ENCODE results near the gene ABCA2. TPM values are rescaled to one million over a fixed set of nuclear protein-coding genes. Genes with fewer than 3 reads are reported as not detected.
"Not testable (repeated sequence)": the region's sequence is repeated elsewhere in the genome, so short reads cannot be mapped to it uniquely, and the experiment has no call there.

The ABCA2 gene
- total RNA-seq, 2 donors from 2014 or later, result 120 to 131 TPM

GRCh38 chr9:137035507-137035834, 7.4 kb upstream of the ABCA2 start:
- no peak for DNase-seq

GRCh38 chr9:137034709-137035506, 6.9 kb upstream of the ABCA2 start:
- Mint-ChIP-seq H3K27ac (peak overlapping the region; percentile 85), H3K4me1 (peaks cover 28% of the 10 kb centered on the region), H3K27me3 (no peaks in the 10 kb centered on the region), H3K4me3 (peak overlapping the region; percentile 87), H3K36me3 (ENCODE audit: low read depth) (no peaks in the 10 kb centered on the region)
- ATAC-seq (peak; percentile 79), DNase-seq (peak; percentile 79 to 86 (median 80))
- H3K9me3 ChIP-seq (ENCODE audit: control insufficient read depth, low read length, poor library complexity, severe bottlenecking), result no peaks in the 10 kb centered on the region

More at GRCh38 chr9:137035507-137035834, 7.4 kb upstream of the ABCA2 start:
- Mint-ChIP-seq H3K4me3 (peak overlapping the region; percentile 87), H3K36me3 (ENCODE audit: low read depth) (no peaks in the 10 kb centered on the region), H3K27me3 (no peaks in the 10 kb centered on the region), H3K27ac (peak overlapping the region; percentile 85), H3K4me1 (peaks cover 25% of the 10 kb centered on the region)
- H3K9me3 ChIP-seq (ENCODE audit: control insufficient read depth, low read length, poor library complexity, severe bottlenecking), result no peaks in the 10 kb centered on the region
- ATAC-seq, result no peak

GRCh38 chr9:137034039-137034708, 6.1 kb upstream of the ABCA2 start:
- ATAC-seq (no peak), DNase-seq (no peak)
- peaks cover 34% of the 10 kb centered on the region for H3K4me1 Mint-ChIP-seq
- H3K27me3 Mint-ChIP-seq, result no peaks in the 10 kb centered on the region
- no peaks in the 10 kb centered on the region for H3K36me3 Mint-ChIP-seq (ENCODE audit: low read depth)
- H3K4me3 Mint-ChIP-seq, result peak overlapping the region; percentile 87
- peak overlapping the region; percentile 85 for H3K27ac Mint-ChIP-seq
- H3K9me3 ChIP-seq (ENCODE audit: control insufficient read depth, low read length, poor library complexity, severe bottlenecking), result no peaks in the 10 kb centered on the region

GRCh38 chr9:137033481-137033880, 5.4 kb upstream of the ABCA2 start:
- not testable (repeated sequence) for H3K27me3 Mint-ChIP-seq

GRCh38 chr9:137032858-137033257, 4.8 kb upstream of the ABCA2 start:
- no peaks in the 10 kb centered on the region for H3K27me3 Mint-ChIP-seq
- no peaks in the 10 kb centered on the region for H3K9me3 ChIP-seq (ENCODE audit: control insufficient read depth, low read length, poor library complexity, severe bottlenecking)
- peak in 2 of 3 donors; percentile 38 to 41 for DNase-seq
- peak overlapping the region; percentile 79 for H3K4me3 Mint-ChIP-seq
- peaks cover 35% of the 10 kb centered on the region for H3K4me1 Mint-ChIP-seq
- peak; percentile 35 for ATAC-seq
- H3K27ac Mint-ChIP-seq, result peak overlapping the region; percentile 62
- no peaks in the 10 kb centered on the region for H3K36me3 Mint-ChIP-seq (ENCODE audit: low read depth)

More at GRCh38 chr9:137033481-137033880, 5.4 kb upstream of the ABCA2 start:
- H3K4me3 Mint-ChIP-seq, result peak overlapping the region; percentile 79
- peaks cover 35% of the 10 kb centered on the region for H3K4me1 Mint-ChIP-seq
- not testable (repeated sequence) for H3K9me3 ChIP-seq (ENCODE audit: control insufficient read depth, low read length, poor library complexity, severe bottlenecking); H3K36me3 Mint-ChIP-seq (ENCODE audit: low read depth); DNase-seq; ATAC-seq
- H3K27ac Mint-ChIP-seq, result peak overlapping the region; percentile 62

- Mint-ChIP-seq H3K4me1 (peaks cover 38% of the 10 kb centered on the region), H3K4me3 (peak within 1 kb of the TSS; percentile 94), H3K36me3 (ENCODE audit: low read depth) (no peaks in the 10 kb centered on the region), H3K27ac (peak within 1 kb of the TSS; percentile 87), H3K27me3 (no peaks in the 10 kb centered on the region)
- DNase-seq (peak in 1 of 3 donors; percentile 35), ATAC-seq (peak; percentile 14)
- no peaks in the 10 kb centered on the region for H3K9me3 ChIP-seq (ENCODE audit: control insufficient read depth, low read length, poor library complexity, severe bottlenecking)
These were observed 4.0 kb upstream of the ABCA2 start, which contains the start of gene FUT7 for GRCh38 chr9:137031904-137032640. Gene FUT7, minus strand, starts transcription at chr9:137032088. Its CDS starts 97 bp downstream, at chr9:137031991.

- H3K36me3 Mint-ChIP-seq (ENCODE audit: low read depth), result no peaks in the 10 kb centered on the region
- H3K27ac Mint-ChIP-seq, result peak overlapping the region; percentile 87
- ATAC-seq (no peak), DNase-seq (no peak)
- H3K27me3 Mint-ChIP-seq, result no peaks in the 10 kb centered on the region
- H3K4me1 Mint-ChIP-seq, result peaks cover 43% of the 10 kb centered on the region
- no peaks in the 10 kb centered on the region for H3K9me3 ChIP-seq (ENCODE audit: control insufficient read depth, low read length, poor library complexity, severe bottlenecking)
- peak overlapping the region; percentile 94 for H3K4me3 Mint-ChIP-seq
These were observed 2.8 kb upstream of the ABCA2 start for GRCh38 chr9:137030538-137031527.

GRCh38 chr9:137030006-137030405, 2.0 kb upstream of the ABCA2 start:
- Mint-ChIP-seq H3K36me3 (ENCODE audit: low read depth) (no peaks in the 10 kb centered on the region), H3K4me1 (peaks cover 38% of the 10 kb centered on the region), H3K27ac (peak overlapping the region; percentile 87), H3K27me3 (no peaks in the 10 kb centered on the region), H3K4me3 (peak overlapping the region; percentile 94)
- H3K9me3 ChIP-seq (ENCODE audit: control insufficient read depth, low read length, poor library complexity, severe bottlenecking), result no peaks in the 10 kb centered on the region
- ATAC-seq, result no peak
- no peak for DNase-seq

- H3K27me3 Mint-ChIP-seq, result no peaks in the 10 kb centered on the region
- peak; percentile 45 for ATAC-seq
- peaks cover 31% of the 10 kb centered on the region for H3K4me1 Mint-ChIP-seq
- H3K4me3 Mint-ChIP-seq, result peak overlapping the region; percentile 94
- peak overlapping the region; percentile 87 for H3K27ac Mint-ChIP-seq
- H3K9me3 ChIP-seq (ENCODE audit: control insufficient read depth, low read length, poor library complexity, severe bottlenecking), result no peaks in the 10 kb centered on the region
- peak; percentile 59 to 72 (median 61) for DNase-seq
- H3K36me3 Mint-ChIP-seq (ENCODE audit: low read depth), result no peaks in the 10 kb centered on the region
These were observed 1.3 kb upstream of the ABCA2 start for GRCh38 chr9:137029058-137029936.

GRCh38 chr9:137028263-137029057, 423 bp upstream of the ABCA2 start:
- peak overlapping the region; percentile 87 for H3K27ac Mint-ChIP-seq
- H3K4me1 Mint-ChIP-seq, result peaks cover 31% of the 10 kb centered on the region
- no peaks in the 10 kb centered on the region for H3K36me3 Mint-ChIP-seq (ENCODE audit: low read depth)
- H3K9me3 ChIP-seq (ENCODE audit: control insufficient read depth, low read length, poor library complexity, severe bottlenecking), result no peaks in the 10 kb centered on the region
- peak; percentile 69 for ATAC-seq
- no peaks in the 10 kb centered on the region for H3K27me3 Mint-ChIP-seq
- peak; percentile 64 to 84 (median 75) for DNase-seq
- H3K4me3 Mint-ChIP-seq, result peak overlapping the region; percentile 94

- peaks cover 29% of the 10 kb centered on the region for H3K4me1 Mint-ChIP-seq
- H3K27ac Mint-ChIP-seq, result peak overlapping the region; percentile 67
- H3K4me3 Mint-ChIP-seq, result peak overlapping the region; percentile 90
These were observed 1.2 kb downstream of the ABCA2 start for GRCh38 chr9:137026828-137027227.

More at GRCh38 chr9:137026828-137027227, 1.2 kb downstream of the ABCA2 start:
- H3K27me3 Mint-ChIP-seq, result no peaks in the 10 kb centered on the region
- H3K36me3 Mint-ChIP-seq (ENCODE audit: low read depth), result no peaks in the 10 kb centered on the region
- H3K9me3 ChIP-seq (ENCODE audit: control insufficient read depth, low read length, poor library complexity, severe bottlenecking), result no peaks in the 10 kb centered on the region
- no peak for ATAC-seq
- no peak for DNase-seq
